Retinal pigment epithelial cell (primary cell): ENCODE results near the gene TTC33.

Experiments
- DNase-seq: peaks from one replicate; pipeline ENCODE4 v3.0.0-alpha.2; 2010; ENCODE audit warnings: low read depth
- H3K4me3 ChIP-seq: 2 replicates; pipeline ENCODE4 v1.5.1; 2011; ENCODE audit warnings: mild to moderate bottlenecking, low read length, control low read depth, moderate library complexity
- CTCF ChIP-seq: conservative IDR thresholded peaks from 2 replicates; pipeline ENCODE4 v1.5.1; 2011; ENCODE audit warnings: low read depth, low read length, control low read depth, inconsistent platforms

TTC33 gene

GRCh38 chr5:40511801-40512200 lies 244.0 kb downstream of the TTC33 start:
- no peak for DNase-seq
- no peak overlapping the region for H3K4me3 ChIP-seq
- TF ChIP-seq CTCF, result no peak

GRCh38 chr5:40507095-40507494 lies 248.7 kb downstream of the TTC33 start:
- TF ChIP-seq CTCF, result peak; percentile 24
- DNase-seq, result no peak
- H3K4me3 ChIP-seq, result no peak overlapping the region

- TF ChIP-seq CTCF, result no peak
- H3K4me3 ChIP-seq, result no peak overlapping the region
- DNase-seq, result no peak
Measured at GRCh38 chr5:40505031-40505430, 250.7 kb downstream of the TTC33 start.

GRCh38 chr5:40503439-40503838 lies 252.3 kb downstream of the TTC33 start:
- no peak for DNase-seq
- TF ChIP-seq CTCF, result no peak
- H3K4me3 ChIP-seq, result no peak overlapping the region

- no peak for DNase-seq
- no peak for TF ChIP-seq CTCF
- no peak overlapping the region for H3K4me3 ChIP-seq
Measured at GRCh38 chr5:40502736-40503135, 253.0 kb downstream of the TTC33 start.

- no peak overlapping the region for H3K4me3 ChIP-seq
- DNase-seq, result no peak
Measured at GRCh38 chr5:40501711-40502444, 253.9 kb downstream of the TTC33 start.

More at GRCh38 chr5:40501711-40502444, 253.9 kb downstream of the TTC33 start:
- TF ChIP-seq CTCF, result no peak
